Common myeloid progenitor, CD34-positive (primary cell): ENCODE measurements around the gene PCTP.

Source experiments
- CTCF ChIA-PET: fragments of 350-600 bp; sonication (Branson Sonifier 250); formaldehyde crosslinking; loops from one replicate; lab custom pipeline; 2021; ENCODE audit warnings: antibody characterized with exemption; lab: Charles Lee
- POLR2A ChIA-PET: fragments of 350-600 bp; sonication (Branson Sonifier 250); formaldehyde crosslinking; loops from one replicate; lab custom pipeline; 2021; ENCODE audit warnings: antibody characterized with exemption; lab: Charles Lee
- DNase-seq, 3 donors: peaks; one replicate each; pipeline versions ENCODE4 v3.0.0 to v3.0.0-alpha.2; 2013
- H3K27ac ChIP-seq, 2 experiments: 1 replicate in 1 of 2; 2 replicates in 1 of 2; pipeline ENCODE4 v1.7.0; 2013; ENCODE audit warnings: inconsistent platforms in 2 of 2, low read length in 2 of 2, mild to moderate bottlenecking in 2 of 2, low read depth in 1 of 2, moderate library complexity in 1 of 2; ENCODE audit not compliant: severe bottlenecking in 2 of 2, insufficient read depth in 1 of 2, poor library complexity in 1 of 2
- H3K27me3 ChIP-seq, 5 experiments: replicated peaks in 2 of 5; 1 replicate in 3 of 5; 2 replicates in 2 of 5; pipeline versions ENCODE4 v1.6.1 to v1.7.0; 2013; ENCODE audit warnings: low read length in 4 of 5, mild to moderate bottlenecking in 2 of 5, moderate library complexity in 2 of 5, inconsistent platforms in 1 of 5; ENCODE audit not compliant: insufficient read depth in 5 of 5, control insufficient read depth in 4 of 5
- H3K36me3 ChIP-seq, 4 experiments: 1 replicate in 2 of 4; 2 replicates in 2 of 4; pipeline versions ENCODE4 v1.6.1 to v1.7.0; 2013; ENCODE audit warnings: low read length in 3 of 4, control low read depth in 1 of 4, mild to moderate bottlenecking in 1 of 4; ENCODE audit not compliant: control insufficient read depth in 4 of 4, insufficient read depth in 4 of 4
- H3K4me1 ChIP-seq, 4 experiments: 1 replicate in 3 of 4; 2 replicates in 1 of 4; pipeline versions ENCODE4 v1.6.1 to v1.7.1; 2013; ENCODE audit warnings: low read length in 3 of 4, mild to moderate bottlenecking in 3 of 4, control low read depth in 1 of 4, inconsistent platforms in 1 of 4, moderate library complexity in 1 of 4; ENCODE audit not compliant: control insufficient read depth in 4 of 4, insufficient read depth in 4 of 4; ENCODE audit errors: control extremely low read depth in 1 of 4
- H3K4me3 ChIP-seq, 7 experiments: 1 replicate in 4 of 7; 2 replicates in 3 of 7; pipeline versions ENCODE4 v1.5.1 to v1.7.0; 2013; ENCODE audit warnings: mild to moderate bottlenecking in 7 of 7, low read length in 6 of 7, moderate library complexity in 6 of 7, inconsistent platforms in 2 of 7, low read depth in 2 of 7, control low read depth in 1 of 7; ENCODE audit not compliant: insufficient read depth in 4 of 7, control insufficient read depth in 1 of 7; ENCODE audit errors: extremely low read depth in 1 of 7
- H3K9me3 ChIP-seq, 5 experiments: 1 replicate in 4 of 5; 2 replicates in 1 of 5; pipeline versions ENCODE4 v1.6.1 to v1.7.1; 2013; ENCODE audit warnings: low read length in 4 of 5, mild to moderate bottlenecking in 2 of 5, inconsistent platforms in 1 of 5, low read depth in 1 of 5, moderate library complexity in 1 of 5; ENCODE audit not compliant: control insufficient read depth in 4 of 5, insufficient read depth in 2 of 5; ENCODE audit errors: control extremely low read depth in 1 of 5
- WGBS: methylation state at CpG from one replicate; pipeline ENCODE4 v1.1.5; 2013; ENCODE audit not compliant: insufficient coverage; 5-methylcytosine and 5-hydroxymethylcytosine counted together

Gene PCTP

DNA sequence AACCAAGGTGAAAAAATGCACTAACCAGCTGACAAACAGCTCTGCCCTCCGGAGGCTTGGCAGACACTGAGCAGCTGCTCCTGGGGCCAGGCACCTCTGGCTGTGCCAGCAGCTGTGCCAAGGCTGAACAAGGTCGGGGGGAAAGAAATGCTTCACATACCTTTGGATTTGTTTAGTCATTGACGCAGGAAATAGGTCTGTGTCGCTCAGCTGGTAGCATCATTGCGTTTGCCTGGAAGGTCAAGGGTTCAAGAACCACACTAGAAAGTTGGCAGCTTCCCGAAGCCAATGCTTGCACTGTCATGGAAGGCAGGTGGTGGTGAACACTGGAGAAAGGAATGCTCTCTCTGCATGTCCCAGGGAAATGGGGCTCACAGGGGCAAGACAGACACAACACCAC lies 63.5 kb downstream of the PCTP start:
- H3K4me3 ChIP-seq = no peak overlapping the region
- H3K9me3 ChIP-seq = peaks cover 0 to 2% (median 0%) of the 10 kb centered on the region in 5 experiments
- H3K27me3 ChIP-seq = no peaks in the 10 kb centered on the region
- CTCF ChIA-PET = interaction anchor here (1.6 kb wide), 1 partner anchor 33 kb away, joined by 5 read pairs; no protein-coding TSS in a partner anchor
- WGBS = 89% methylated on average over 6 of the region's 6 CpGs
- no peaks in the 10 kb centered on the region for H3K36me3 ChIP-seq
- H3K4me1 ChIP-seq = peaks cover 11 to 43% (median 19%) of the 10 kb centered on the region in 4 experiments
- H3K27ac ChIP-seq = no peak overlapping the region
- POLR2A ChIA-PET = no interaction called here
- no peak for DNase-seq

DNA sequence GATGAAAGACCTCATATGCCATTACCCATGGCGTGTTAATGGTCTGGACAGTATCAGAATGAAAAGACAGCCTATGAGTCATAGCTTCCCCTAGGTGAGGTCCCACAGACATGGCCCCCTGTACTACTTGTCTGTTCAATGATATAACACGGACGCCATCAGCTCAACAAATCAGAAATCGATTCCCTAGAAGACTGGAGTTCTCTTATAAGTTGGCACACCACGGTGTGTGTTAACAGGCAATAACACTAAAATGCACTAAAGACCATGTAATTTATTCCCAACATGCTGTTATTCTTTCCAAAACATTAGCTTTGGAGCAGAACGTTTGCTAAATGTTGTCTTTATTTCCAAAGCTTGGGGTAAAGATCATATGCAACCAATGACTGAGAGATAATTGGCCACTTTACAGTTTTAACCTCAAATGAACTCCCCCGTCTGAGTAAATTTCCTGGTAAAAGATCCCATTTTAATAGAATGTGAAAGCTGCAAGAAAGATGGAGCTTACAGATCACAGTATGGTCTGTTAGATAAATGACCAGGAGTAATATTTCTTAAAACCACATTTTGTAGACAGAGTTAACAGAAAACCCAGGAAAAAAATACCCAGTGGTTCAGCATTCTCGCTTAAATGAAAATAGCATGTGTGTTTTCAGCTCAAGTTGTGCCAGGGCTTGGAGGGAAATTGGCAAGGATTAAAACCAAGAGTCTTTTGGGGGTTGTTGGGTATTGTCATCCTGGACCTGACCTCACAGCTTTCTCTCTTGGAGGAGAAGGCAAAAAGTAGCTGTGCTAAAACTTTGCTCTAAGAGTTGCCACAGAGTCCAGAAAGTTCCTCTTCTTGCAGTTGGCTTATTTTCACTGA lies 65.9 kb downstream of the PCTP start:
- H3K27me3 ChIP-seq = no peaks in the 10 kb centered on the region
- CTCF ChIA-PET = interaction anchor here (2.0 kb wide), 1 partner anchor 47 kb away, joined by 5 read pairs; no protein-coding TSS in a partner anchor

DNA sequence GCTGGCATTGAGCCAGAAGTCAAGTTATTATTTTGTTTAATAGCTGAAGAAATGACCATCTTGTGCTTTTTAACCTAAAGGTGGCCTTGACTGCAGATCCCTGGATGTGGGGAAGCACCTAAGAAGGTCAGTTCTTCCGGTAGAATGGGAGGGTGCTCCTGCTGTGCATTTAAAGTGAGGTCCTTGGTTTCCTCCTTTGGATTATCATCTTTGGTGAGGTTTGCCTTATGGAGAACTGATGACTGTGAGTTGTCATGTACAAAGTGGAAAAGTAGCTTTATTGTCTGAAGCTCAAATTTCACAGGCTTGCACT lies 66.5 kb downstream of the PCTP start:
- Histone ChIP-seq H3K27ac (peak overlapping the region in 1 of 2 experiments; percentile 82), H3K27me3 (no peaks in the 10 kb centered on the region), H3K4me1 (peaks cover 11 to 43% (median 19%) of the 10 kb centered on the region in 4 experiments), H3K9me3 (peaks cover 0 to 7% (median 1%) of the 10 kb centered on the region in 5 experiments), H3K36me3 (no peaks in the 10 kb centered on the region), H3K4me3 (no peak overlapping the region)
- CTCF ChIA-PET = interaction anchor here (2.0 kb wide), 1 partner anchor 48 kb away, joined by 5 read pairs; no protein-coding TSS in a partner anchor
- no peak for DNase-seq
- POLR2A ChIA-PET = no interaction called here
- 20% methylated on average over 1 of the region's 1 CpG for WGBS

More for the DNA sequence above, 65.9 kb downstream of the PCTP start:
- H3K36me3 ChIP-seq = no peaks in the 10 kb centered on the region
- H3K4me3 ChIP-seq = peak overlapping the region in 1 of 7 experiments; percentile 27
- H3K4me1 ChIP-seq = peaks cover 11 to 43% (median 19%) of the 10 kb centered on the region in 4 experiments
- peak overlapping the region in 1 of 2 experiments; percentile 82 for H3K27ac ChIP-seq
- DNase-seq = peak; percentile 45 to 83 (median 79)
- peaks cover 0 to 7% (median 1%) of the 10 kb centered on the region in 5 experiments for H3K9me3 ChIP-seq
- WGBS = 45% methylated on average over 6 of the region's 8 CpGs
- POLR2A ChIA-PET = no interaction called here

DNA sequence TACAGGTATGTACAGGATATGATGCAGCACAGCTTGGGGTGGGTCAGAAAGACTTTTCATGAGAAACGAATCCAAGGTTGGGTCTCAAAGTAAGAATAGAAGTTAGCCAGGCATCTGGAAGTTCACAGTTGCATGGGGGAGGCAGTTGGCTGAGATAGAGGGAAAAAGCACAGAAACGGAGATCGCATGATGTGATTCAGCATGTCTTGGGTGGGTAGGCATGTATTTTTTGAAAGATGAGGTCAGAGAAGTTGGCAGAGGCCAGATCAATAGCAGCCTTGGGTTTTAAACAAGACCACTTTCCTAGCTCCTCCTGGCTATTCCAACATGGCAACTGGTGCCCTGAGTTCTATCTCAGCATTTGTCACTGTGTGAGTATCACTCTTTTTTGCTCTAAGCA lies 67.2 kb downstream of the PCTP start:
- H3K27ac ChIP-seq = peak overlapping the region in 1 of 2 experiments; percentile 82
- peaks cover 11 to 43% (median 19%) of the 10 kb centered on the region in 4 experiments for H3K4me1 ChIP-seq
- no peak for DNase-seq
- 95% methylated on average over 3 of the region's 3 CpGs for WGBS
- no peak overlapping the region for H3K4me3 ChIP-seq
- no peaks in the 10 kb centered on the region for H3K36me3 ChIP-seq
- peaks cover 0 to 7% (median 1%) of the 10 kb centered on the region in 5 experiments for H3K9me3 ChIP-seq
- CTCF ChIA-PET = interaction anchor here (2.0 kb wide), 1 partner anchor 49 kb away, joined by 5 read pairs; no protein-coding TSS in a partner anchor
- no peaks in the 10 kb centered on the region for H3K27me3 ChIP-seq
- POLR2A ChIA-PET = no interaction called here

DNA sequence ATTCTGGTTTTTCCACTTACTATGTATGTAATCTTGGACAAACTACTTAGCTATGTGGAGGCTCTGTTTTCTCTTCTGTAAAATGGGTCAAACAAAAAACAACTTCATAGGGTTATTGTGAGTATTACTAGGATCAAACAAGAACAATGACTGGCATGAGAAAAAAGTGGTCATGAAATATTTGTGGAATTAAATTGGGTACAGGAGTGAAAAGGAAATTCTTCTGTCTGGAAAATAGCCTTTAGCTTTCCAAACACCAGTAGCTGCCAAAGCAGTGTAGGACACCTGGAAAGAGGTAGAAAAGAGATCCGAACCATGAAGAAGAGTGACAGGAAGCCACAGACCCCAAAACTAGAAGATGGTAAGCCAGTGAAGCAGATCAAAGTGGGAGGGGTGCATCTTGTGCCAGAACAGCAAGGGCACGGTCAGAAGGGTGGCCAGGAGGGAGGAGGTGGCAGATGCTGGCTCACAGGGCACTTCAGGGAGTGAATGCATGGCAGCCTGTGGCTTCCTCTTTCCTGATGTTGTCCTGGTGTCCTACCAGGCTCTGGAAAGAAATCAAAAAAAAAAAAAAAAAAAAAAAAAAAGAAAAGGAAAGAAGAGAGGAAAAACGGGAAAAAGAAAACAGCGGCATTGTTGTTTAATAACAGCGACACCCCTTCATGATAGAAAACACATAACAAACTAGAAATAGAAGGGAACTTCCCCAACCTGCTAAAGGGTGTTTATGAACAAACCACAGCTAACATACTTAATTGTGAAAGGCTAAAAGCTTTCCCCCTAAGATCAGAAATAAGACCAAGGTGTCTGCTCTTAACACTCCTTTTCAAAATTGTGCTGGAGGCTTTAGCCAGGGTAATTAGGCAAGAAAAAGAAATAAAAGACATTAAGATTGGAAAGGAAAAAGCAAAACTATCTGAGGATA lies 67.9 kb downstream of the PCTP start:
- peak in 2 of 3 donors; percentile 23 to 26 for DNase-seq
- Histone ChIP-seq H3K27me3 (no peaks in the 10 kb centered on the region), H3K9me3 (peaks cover 0 to 7% (median 1%) of the 10 kb centered on the region in 5 experiments), H3K4me1 (peaks cover 11 to 43% (median 19%) of the 10 kb centered on the region in 4 experiments), H3K4me3 (no peak overlapping the region), H3K27ac (peak overlapping the region in 1 of 2 experiments; percentile 82), H3K36me3 (no peaks in the 10 kb centered on the region)
- POLR2A ChIA-PET = no interaction called here
- WGBS = 56% methylated on average over 4 of the region's 5 CpGs
- CTCF ChIA-PET = interaction anchor here (2.0 kb wide), 1 partner anchor 49 kb away, joined by 5 read pairs; no protein-coding TSS in a partner anchor

DNA sequence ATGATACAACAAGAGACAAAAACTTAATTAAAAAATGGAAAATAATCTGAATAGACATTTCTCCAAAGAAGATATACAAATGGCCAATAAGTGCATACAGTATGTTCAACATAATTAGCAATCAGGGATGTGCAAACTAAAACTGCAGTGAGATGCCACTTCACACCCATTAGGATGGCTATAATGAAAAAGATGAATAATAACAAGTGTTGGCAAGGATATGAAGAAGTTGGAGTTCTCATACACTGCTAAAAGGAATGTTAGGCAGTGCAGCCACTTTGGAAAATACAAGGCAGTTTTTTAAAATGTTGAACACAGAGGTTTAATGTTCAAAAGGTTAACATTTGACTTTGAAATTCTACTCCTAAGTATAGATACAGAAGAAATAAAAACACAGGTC lies 69.8 kb downstream of the PCTP start:
- Histone ChIP-seq H3K27ac (no peak overlapping the region), H3K27me3 (no peaks in the 10 kb centered on the region), H3K9me3 (peaks cover 0 to 7% (median 1%) of the 10 kb centered on the region in 5 experiments), H3K4me1 (peaks cover 11 to 29% (median 17%) of the 10 kb centered on the region in 4 experiments), H3K4me3 (no peak overlapping the region), H3K36me3 (no peaks in the 10 kb centered on the region)
- no peak for DNase-seq
- CTCF ChIA-PET = no interaction called here
- POLR2A ChIA-PET = no interaction called here
